Fibroblast of skin of right quadriceps (primary cell): ENCODE results near the gene PUSL1.
A peak's percentile ranks its signal among the peaks of the same experiment; 100 is the strongest.

Source experiments
- DNase-seq: peaks from one replicate; pipeline ENCODE4 v3.0.0-alpha.2; 2013

The PUSL1 gene

GRCh38 chr1:1342061-1342562 is 33.7 kb downstream of the PUSL1 start:
- DNase-seq: no peak

GRCh38 chr1:1342584-1343115 is 34.3 kb downstream of the PUSL1 start:
- no peak for DNase-seq

GRCh38 chr1:1343811-1344421 is 35.5 kb downstream of the PUSL1 start:
- DNase-seq: no peak

GRCh38 chr1:1344655-1345361 is 36.4 kb downstream of the PUSL1 start:
- DNase-seq: peak; percentile 54

GRCh38 chr1:1345384-1345783 is 37.0 kb downstream of the PUSL1 start:
- no peak for DNase-seq

- no peak for DNase-seq
Measured at GRCh38 chr1:1345860-1346500, 37.6 kb downstream of the PUSL1 start.

GRCh38 chr1:1346501-1346890 is 38.1 kb downstream of the PUSL1 start:
- DNase-seq: no peak

- DNase-seq: no peak
Measured at GRCh38 chr1:1347026-1347595, 38.7 kb downstream of the PUSL1 start.

GRCh38 chr1:1347663-1348419 is 39.4 kb downstream of the PUSL1 start:
- DNase-seq: no peak

GRCh38 chr1:1348420-1349255 is 40.2 kb downstream of the PUSL1 start:
- DNase-seq: no peak

- peak; percentile 69 for DNase-seq
Measured at GRCh38 chr1:1349256-1350012, 41.0 kb downstream of the PUSL1 start, which contains the start of gene DVL1. TSS of gene DVL1 (minus strand) at chr1:1349418. CDS start at chr1:1349065, 353 bp downstream.

- DNase-seq: peak; percentile 30
Measured at GRCh38 chr1:1351511-1352427, 43.4 kb downstream of the PUSL1 start.

GRCh38 chr1:1352786-1353388 is 44.5 kb downstream of the PUSL1 start:
- no peak for DNase-seq

- no peak for DNase-seq
Measured at GRCh38 chr1:1353389-1354151, 45.2 kb downstream of the PUSL1 start.

GRCh38 chr1:1354271-1355247 is 46.2 kb downstream of the PUSL1 start:
- no peak for DNase-seq

GRCh38 chr1:1355416-1355815 is 47.0 kb downstream of the PUSL1 start:
- DNase-seq: no peak

- DNase-seq: no peak
Measured at GRCh38 chr1:1356166-1356795, 47.9 kb downstream of the PUSL1 start.
